ENCODE results near the gene PRSS22.

GRCh38 chr16:2895813-2896212 lies 37.8 kb upstream of the PRSS22 start:
- TF ChIP-seq CTCF (conservative IDR thresholded peaks at IDR 0.05; ENCODE audit: low read length): no peak
- no peak for TF ChIP-seq EZH2phosphoT487 (IDR thresholded peaks at IDR 0.05; ENCODE audit: borderline replicate concordance, low read depth, low read length)
